Epithelial cell of prostate (primary cell): ENCODE measurements around the gene TENM4.
A peak's percentile ranks its signal among the peaks of the same experiment; 100 is the strongest.

Source experiments
- DNase-seq: peaks from one replicate; pipeline ENCODE4 v3.0.0-alpha.2; 2011; ENCODE audit warnings: low read depth, low spot score
- H3K27ac ChIP-seq: fragments of 450-650 bp; 2 replicates; pipeline ENCODE4 v1.5.1; 2017; ENCODE audit warnings: mild to moderate bottlenecking

TENM4 gene

DNA sequence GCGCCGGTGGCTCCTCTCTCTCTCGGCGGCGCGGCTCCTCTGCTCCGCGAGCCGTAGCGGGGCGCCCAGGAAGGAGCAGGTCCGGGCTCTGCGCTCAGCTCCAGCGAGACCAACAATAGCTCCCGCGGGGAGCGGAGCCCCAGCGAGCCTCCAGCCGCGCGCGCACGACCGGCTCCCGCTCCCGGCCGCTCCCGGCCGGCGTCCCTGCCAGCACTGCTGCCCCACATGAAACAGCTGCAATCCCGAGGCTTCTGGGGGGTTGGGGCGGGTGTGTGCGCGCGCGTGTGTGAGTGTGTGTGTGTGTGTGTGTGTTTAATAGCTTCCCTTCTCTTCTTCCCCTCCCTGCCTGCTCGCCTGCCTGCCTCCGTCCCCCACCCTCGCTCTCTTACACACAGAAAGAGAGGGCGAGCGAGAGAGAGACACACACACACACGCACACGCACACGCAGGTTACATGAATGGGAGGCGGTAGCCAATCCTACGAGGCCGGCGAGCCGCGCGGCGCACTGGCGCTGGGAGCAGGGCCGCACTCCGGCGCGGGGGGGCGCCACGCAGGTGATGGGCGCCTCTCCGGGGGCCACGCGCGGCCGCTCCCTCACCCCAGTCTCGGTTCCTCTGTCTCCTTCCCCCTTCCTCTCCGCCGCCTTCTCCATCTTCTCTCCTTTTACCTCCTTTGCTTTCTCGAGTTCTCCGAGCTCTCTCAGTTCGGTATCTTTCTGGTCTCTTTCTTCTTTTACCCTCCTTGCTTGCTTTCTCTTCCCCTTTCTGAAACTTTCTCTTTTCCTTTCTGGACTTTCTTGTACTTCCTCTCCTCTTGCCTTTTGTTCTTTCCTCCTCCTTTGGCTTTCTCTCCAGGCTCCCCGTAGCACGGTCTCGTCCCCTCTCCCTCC is at the start of gene TENM4:
TSS of gene TENM4 (minus strand) at position 460 of the 890 bp plus-strand sequence. CDS start 371,086 bp downstream, outside the sequence.
- no peak for DNase-seq

DNA sequence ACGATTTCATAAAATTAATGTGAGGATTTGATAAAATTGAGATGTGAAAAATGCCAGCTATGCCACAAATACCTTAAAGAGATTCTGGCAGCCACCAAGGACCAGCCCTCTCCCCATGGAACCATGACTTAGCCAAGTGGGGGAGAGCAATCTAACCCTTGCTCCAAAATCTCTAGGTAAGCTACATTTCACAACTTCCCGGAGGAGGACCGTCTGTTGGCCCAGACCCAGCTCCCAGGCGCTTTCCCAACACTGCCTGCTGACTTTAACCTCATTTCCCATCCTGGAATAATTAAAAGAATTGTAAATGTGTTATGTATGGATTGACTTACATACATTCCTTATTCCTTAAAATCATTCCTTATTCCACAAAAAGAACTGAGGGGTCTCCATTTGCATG is 47.5 kb upstream of the TENM4 start:
- DNase-seq: no peak
- H3K27ac ChIP-seq: no peak overlapping the region

More for the DNA sequence above, at the start of gene TENM4:
- H3K27ac ChIP-seq: peak within 1 kb of the TSS; percentile 89

DNA sequence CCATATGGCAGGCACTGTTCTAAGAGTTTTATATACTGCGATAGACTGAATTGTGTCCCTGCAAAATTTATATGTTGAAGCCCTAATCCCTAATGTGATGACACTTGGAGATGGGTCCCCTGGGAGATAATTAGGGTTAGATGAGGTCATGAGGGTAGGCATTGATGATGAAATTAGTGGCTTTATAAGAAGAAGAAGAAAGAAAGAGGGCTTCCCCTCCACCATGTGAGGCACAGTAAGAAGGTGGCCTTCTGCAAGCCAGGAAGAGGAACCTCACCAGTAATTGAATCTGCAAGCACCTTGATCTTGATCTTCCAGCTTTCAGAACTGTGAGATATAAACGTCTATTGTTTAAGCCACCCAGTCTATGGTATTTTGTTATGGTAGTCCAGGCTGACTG is 46.6 kb upstream of the TENM4 start:
- no peak overlapping the region for H3K27ac ChIP-seq
- DNase-seq: no peak

DNA sequence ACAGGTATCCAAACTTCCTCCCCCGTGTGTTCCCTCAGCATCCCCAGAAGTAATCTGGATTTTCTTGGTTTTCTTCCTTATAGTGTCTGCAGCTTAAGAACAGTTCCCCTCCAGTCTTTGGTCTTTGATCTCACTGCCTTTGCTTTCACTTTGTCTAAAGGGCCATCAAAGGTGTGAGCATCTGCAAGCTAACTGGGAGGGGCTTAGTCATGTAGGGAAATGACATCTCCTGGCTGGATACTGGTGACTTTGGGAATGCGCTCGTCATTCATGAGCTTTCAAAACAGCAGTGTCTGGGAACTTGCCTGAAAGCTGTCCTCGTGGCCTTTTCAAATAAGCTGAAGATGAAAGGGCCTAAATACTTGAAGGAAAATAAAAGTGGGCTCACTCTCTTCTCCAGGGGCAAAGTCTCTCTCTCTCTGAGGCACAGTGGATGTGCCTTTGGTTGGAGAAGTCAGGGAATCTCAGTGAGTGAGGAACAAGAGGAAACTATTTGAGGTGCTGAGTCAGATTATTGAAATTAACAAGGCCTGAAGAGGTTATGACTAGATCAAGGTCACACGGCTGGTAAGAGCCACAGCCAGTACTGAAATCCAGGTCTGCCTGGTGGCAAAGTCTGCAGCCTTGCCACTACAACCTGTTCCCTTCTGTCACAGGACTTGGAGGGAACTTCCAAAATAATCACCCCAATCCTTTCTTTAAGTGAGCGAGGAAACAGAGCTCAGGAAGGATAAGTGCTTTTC is 45.6 kb upstream of the TENM4 start:
- DNase-seq: no peak
- no peak overlapping the region for H3K27ac ChIP-seq

DNA sequence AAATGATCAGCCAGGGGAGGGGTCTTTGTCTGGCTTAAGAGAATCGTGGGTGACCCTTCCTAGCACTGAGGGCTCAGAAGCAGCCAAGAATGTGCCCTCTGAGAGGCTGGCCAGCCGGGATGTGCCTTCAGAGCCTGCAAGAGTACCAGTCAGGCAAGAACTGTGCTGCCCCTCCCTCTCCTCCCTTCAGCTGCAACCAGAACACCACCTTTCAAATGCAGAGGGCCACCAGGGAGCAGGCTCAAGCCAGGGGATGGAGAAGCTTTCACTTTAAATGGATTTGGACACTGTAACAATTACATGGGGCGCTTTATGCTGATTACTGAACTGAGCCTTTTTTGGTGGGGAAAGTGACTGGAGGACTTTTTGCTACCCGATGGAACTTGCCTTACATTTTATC is 44.9 kb upstream of the TENM4 start:
- no peak overlapping the region for H3K27ac ChIP-seq
- no peak for DNase-seq

DNA sequence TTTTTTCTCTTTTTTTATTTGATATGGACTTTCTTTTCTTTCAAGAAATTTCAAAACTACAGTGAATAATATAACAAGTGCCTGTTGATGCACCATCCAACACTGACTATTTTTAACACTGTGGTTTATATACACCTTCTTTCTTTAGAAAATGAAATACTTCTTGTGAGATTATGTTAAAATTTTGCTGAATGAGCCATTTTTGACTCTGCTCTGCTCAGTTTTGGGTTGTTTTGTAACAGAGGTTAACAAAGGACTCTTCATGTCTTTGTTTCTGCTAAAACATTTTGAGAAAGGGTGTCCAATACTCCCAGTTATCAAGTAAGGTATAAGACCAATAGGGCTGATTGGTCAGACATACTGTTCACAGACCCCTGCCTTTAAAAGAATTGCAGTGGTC is 44.0 kb upstream of the TENM4 start:
- H3K27ac ChIP-seq: no peak overlapping the region
- DNase-seq: no peak

DNA sequence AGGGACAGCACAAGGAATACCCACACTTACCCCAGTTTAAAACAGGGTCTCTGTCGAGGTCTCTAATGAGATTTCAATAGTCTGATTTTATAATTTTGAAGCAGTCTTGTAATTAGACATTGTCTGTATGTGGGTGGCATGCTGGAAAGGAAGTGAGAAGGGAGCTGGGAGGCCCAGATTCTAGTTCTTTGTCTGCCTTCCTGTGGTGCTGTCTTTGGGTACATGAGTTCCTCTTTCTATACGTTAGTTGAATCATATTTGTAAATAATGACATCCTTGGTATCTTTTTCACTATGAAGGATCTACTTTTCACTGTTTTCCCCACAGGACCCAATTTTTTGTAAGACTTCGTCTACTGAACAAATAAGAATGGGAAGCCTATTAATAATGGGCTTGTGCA is 42.0 kb upstream of the TENM4 start:
- DNase-seq: no peak
- H3K27ac ChIP-seq: no peak overlapping the region

DNA sequence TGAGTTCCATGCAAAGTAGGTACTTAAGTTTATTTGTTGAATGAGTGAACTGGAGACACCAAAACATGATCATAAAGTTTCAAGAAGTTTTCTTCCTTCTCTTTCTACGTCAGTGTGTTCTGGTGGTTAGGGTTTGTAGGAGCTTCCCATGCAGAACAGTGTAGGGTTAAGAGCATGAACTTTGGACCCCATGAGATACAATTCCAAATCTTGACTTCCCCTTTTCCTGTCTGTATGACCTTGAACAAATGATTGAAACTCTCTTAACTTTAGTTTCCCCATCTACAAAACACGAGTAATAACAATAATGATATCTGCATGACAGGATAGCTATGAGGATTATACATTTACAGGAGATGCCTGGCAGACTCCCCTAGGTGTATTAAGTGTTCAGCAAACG is 41.0 kb upstream of the TENM4 start:
- no peak for DNase-seq
- no peak overlapping the region for H3K27ac ChIP-seq

DNA sequence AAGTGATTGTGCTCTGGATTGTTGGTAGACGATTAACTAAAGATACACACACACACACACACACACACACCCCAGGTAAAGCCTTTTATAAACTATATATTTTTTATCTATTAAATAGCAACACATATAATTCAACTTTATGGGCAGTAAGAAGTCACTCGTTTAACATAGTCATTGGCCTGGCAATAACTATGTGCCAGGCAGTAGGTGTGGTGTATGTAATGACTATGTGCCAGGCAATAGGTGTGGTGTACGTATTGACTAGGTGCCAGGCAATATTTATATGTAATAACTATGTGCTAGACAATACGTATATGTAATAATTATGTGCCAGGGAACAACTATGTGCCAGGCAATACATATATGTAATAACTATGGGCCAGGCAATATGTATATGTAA is 40.0 kb upstream of the TENM4 start:
- no peak for DNase-seq
- H3K27ac ChIP-seq: no peak overlapping the region

DNA sequence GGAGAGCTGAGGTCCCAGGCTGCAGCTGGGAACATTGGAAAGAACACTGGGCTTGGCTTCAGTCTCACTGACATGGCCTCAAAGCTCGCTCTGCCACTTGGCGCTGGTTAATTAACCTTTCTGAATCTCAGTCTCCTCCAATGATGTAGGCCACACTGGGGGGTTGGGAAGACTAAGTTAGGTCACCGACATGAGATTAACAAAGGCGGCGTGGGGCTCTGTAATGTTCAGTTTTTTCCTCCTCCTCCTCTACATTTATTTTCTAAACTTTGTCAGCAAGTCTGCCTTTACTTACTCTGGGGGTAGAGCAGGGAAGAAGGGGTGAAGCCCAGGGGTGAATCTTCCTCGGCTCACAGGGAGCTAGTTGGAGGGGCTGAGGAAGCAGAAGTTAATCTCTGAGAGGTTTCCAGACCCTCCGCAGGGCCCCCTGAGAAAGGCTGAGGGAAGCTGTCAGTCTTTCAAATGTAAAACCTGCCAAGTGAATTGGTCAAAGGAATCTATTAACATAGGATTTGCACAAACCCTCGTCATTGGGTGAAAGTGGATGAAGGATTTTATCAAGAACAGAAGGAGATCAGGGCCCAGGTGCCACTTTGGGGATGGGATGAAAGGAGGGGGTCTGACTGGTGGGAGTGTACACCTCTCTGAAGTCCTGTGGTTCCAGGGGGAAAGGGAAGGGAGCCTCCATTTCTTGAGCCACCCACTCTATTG is 32.1 kb upstream of the TENM4 start:
- DNase-seq: no peak
- H3K27ac ChIP-seq: no peak overlapping the region

DNA sequence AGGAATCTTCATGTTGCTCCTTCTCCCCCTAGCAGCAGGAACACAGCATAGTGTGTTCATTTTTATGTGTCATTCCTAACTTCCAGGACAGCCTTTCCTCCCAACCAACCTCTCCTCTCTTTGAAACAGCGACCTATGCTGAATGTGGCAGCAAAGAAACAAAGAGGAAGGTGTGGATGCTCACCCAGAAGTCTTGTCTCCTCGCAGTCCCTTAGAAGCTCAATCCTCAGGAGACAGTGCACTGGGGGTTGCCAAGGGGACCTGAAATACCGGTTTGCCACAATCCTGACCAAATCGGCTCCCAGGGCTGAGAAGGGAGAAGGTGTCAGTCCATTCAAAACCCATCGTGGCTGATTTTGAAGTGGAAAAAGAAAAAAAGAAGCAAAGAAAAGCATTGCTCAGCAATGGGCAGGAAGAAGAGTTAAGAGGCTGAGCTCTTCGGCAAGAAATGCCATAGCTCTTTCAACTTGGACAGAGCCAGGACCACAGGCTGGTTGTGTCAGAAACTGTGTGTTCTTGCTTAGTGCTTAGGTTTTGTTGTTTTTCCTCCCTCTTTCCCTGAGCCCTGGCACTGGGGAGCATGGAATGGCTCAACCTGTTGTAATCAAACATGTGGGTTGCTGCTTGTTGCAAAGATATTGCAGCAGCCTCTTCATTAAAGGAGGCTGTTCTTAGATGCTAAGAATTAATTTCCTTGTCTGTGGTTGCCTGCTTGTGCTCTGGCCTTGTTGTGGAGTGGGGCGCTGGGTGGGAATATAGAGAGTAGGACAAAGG is 30.4 kb upstream of the TENM4 start:
- peak overlapping the region; percentile 18 for H3K27ac ChIP-seq

DNA sequence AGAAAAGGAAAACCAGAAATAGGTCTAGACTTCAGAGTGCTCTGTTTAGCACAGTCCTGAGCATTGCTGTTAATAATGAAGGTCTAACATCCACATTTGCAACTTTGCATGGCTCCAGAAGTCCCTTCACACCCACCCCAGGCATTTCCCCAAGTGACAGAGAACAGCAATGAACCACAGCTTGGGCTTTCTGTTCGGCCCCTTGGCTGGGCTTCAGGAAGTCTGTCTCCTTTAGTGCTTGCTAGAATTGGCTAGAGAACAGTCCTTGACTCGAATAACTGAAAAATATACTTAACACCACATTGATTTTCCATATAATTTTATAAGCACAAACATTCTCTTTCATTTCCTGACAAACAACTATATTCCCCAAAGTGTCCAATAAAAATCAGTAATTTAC is 29.3 kb upstream of the TENM4 start:
- no peak overlapping the region for H3K27ac ChIP-seq
- no peak for DNase-seq

More for the DNA sequence above, 30.4 kb upstream of the TENM4 start:
- no peak for DNase-seq

DNA sequence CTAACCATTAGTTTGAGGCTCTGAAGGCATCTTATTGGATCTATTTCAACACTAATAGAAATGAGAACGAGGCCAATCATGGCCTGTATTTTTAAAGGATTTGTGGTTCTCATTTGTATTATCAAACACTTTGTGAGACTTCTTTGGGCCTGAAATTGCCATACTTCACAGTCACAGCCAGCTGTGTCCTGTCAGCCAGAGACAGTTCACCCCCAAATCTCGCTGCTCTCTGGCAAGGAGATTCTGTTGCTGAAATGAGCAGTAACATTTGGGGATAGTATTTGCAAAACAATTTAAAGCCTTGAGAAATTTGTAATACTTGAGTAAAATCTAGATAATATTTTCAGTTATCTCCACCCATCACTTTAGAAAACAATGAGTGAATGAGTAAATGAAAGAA is 26.9 kb upstream of the TENM4 start:
- no peak for DNase-seq
- H3K27ac ChIP-seq: no peak overlapping the region

DNA sequence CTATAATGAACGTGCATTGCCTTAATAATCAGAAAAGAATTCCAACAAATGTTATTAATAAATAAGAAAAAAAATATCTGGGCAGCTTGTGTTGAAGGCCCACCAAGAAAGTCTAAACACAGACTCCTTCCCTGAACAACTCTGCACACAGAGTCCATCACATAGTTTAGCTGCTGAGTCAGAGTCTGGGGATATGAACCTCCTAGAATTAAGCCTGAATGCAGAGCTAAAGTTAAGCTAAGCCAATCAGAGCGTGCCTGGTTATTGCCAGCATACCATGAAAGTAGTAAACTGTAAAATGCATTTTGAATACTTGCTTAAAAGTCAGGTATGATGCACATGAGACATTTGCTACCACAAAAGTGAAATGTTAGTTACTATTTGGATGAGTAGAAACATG is 25.6 kb upstream of the TENM4 start:
- no peak for DNase-seq
- H3K27ac ChIP-seq: no peak overlapping the region

DNA sequence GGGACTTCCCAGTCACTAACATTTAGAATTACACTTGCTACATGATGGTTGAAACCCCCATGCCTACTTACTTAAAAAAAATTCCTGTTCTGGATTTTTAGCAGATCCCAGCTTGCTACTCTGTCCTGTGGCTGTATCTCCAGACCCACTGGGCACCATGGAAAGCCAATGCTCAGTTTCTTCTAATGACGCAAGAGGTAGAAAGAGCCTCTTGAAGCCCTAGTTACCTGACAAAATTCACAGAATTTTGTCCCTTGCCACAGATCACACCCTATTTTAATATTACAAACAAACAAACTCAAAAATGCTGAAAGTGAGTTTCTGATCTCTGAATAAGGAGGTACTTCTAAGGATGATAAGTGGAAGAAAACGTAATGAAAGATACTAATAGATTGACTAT is 24.3 kb upstream of the TENM4 start:
- no peak overlapping the region for H3K27ac ChIP-seq
- no peak for DNase-seq

DNA sequence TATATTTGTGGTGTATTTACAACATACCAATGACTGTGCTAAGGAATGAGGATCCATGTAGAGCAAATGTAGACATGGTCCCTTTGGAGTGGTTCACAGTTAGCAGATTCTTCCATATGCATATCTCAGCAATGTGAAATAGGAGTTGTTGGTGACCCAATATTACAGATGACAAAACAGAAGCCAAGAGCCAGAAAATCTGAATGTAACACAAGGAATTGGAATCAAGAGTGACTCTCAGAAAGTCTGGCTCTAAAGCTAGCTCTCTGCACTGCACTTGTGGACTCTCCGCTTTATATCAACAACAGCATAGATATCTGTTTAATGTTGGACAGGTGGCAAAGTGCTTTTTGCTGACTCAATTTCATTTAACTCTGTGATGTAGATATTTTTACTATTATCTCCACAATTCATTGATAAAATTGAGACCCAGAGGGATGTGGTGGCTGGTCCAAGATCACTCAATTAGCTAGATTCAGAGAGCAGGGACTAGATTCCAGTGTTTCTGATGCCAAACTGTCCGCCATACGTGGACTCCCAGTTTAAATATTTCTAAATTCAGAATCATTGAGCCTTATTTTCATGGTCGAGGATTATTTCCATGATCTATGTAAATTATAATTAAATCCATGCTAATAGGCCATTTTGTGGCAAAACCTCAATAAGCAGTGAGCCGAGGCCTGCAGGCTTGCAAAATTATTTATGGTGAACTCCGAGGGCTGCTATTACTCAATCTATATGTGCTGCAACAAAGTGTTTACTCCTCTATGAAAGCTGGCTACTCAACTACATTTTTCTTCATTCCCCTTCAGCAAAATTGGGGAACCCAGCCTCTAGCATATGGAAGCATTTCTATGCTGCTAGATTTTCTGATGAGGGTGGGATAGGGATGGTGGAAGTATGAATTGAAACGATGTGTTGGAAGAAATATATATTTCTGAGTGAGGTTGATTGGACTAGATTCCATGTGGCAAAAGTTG is 21.1 kb upstream of the TENM4 start:
- DNase-seq: no peak
- peak overlapping the region; percentile 30 for H3K27ac ChIP-seq

DNA sequence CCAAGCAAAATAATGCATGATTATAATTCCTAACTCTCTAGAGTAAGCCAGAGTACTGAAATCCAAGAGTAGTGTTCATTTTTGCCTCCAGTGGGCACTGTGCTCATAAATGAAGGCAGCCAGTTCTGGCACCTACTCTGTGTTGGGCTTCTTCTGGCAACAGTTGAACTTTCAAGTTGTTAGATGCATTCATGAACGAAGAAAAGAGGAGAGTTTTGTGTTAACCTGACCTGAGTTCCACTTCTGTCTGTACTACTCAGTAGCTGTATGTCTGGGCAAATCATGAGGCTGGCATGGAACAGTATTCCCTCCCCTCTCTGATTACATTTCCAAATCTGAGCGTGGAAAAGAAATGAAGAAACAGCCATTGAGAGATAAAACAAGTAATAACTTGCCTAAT is 20.3 kb upstream of the TENM4 start:
- no peak for DNase-seq
- H3K27ac ChIP-seq: peak overlapping the region; percentile 30

DNA sequence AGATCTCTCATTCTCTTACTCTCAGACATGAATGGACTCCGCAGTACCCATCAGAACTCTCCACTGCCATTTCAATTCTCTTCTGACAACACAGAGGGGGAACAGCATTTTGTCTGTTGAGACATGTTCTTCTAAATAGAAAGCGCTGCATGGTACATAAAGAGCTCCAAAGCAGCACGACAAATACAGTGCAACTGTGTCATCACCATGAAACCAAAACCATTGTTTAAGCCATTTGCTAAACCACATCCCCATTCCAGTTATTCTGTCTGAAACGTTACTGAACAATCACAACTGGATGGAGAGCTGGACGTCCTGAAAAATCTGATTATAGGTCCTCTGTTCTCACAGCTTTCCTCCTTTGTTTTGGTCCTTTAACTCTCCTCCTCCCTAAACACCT is 17.9 kb upstream of the TENM4 start:
- DNase-seq: no peak
- no peak overlapping the region for H3K27ac ChIP-seq

DNA sequence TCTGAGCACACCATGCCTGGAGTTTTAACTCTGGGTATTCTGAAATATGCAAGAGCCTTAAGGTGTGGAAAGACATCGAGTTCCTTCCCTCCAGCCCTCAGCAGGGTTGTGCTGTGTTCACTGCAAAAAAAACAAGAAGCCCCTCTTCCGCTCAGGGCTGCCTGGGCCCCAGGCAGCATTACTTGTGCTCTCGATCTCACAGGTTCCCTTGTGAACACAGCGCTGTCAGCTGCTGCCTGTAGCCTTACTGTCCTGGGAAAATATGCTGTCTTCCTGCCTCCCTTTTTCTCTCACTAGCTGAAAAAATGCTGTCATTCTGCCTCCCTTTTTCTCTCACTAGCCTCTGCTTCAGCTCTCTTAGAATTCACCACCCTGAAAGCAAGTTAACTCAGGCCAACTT is 15.7 kb upstream of the TENM4 start:
- no peak overlapping the region for H3K27ac ChIP-seq
- no peak for DNase-seq
